ENCODE measurements around the gene ACTN3. TPM values are rescaled to one million over a fixed set of nuclear protein-coding genes. Genes with fewer than 3 reads are reported as not detected.

Gene ACTN3
- total RNA-seq, 1 donor from 2014 or later, result 0.05 TPM

- Mint-ChIP-seq H3K27me3 (ENCODE audit: insufficient read depth) (peaks cover 14% of the 10 kb centered on the region), H3K4me3 (no peak overlapping the region), H3K4me1 (ENCODE audit: low read depth) (no peaks in the 10 kb centered on the region), H3K9me3 (no peaks in the 10 kb centered on the region), H3K36me3 (ENCODE audit: low read depth) (no peaks in the 10 kb centered on the region), H3K27ac (no peak overlapping the region)
- no peak for DNase-seq (ENCODE audit: low spot score)
- intact Hi-C loops (cut with micrococcal nuclease), result no loop called here
Measured at GRCh38 chr11:66562275-66562674, 15.6 kb downstream of the ACTN3 start.

DNA sequence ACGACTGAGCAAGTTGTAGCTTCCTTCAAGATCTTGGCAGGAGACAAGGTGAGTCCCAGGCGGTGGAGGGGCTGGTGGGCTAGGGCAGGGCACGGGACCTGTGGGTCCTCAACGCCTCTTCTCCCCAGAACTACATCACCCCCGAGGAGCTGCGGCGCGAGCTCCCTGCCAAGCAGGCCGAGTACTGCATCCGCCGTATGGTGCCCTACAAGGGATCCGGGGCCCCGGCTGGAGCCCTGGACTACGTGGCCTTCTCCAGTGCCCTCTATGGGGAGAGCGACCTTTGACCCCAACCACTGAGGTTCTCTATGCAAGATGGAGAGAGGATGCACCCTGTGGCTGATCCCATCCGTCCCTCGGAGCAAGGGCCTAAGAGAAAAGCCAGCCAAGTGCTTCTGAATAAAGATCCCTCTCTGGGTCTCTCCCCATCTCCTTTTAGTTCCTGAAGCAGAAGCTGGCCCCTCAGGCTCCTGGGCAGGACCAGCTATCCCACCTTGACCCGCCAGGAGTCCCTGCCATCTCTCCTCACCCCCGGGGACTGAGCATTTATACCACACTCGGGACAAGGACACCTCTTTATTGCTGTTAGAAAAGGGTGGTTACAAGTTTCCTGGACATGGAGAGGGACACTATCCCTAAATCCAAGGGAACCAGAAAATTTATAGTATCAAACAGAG is 16.3 kb downstream of the ACTN3 start:
- no peak for DNase-seq (ENCODE audit: low spot score)
- H3K27ac Mint-ChIP-seq, result no peak overlapping the region
- H3K36me3 Mint-ChIP-seq (ENCODE audit: low read depth), result no peaks in the 10 kb centered on the region
- H3K4me1 Mint-ChIP-seq (ENCODE audit: low read depth), result no peaks in the 10 kb centered on the region
- H3K9me3 Mint-ChIP-seq, result no peaks in the 10 kb centered on the region
- intact Hi-C loops (cut with micrococcal nuclease), result no loop called here
- no peak overlapping the region for H3K4me3 Mint-ChIP-seq
- H3K27me3 Mint-ChIP-seq (ENCODE audit: insufficient read depth), result peaks cover 18% of the 10 kb centered on the region

DNA sequence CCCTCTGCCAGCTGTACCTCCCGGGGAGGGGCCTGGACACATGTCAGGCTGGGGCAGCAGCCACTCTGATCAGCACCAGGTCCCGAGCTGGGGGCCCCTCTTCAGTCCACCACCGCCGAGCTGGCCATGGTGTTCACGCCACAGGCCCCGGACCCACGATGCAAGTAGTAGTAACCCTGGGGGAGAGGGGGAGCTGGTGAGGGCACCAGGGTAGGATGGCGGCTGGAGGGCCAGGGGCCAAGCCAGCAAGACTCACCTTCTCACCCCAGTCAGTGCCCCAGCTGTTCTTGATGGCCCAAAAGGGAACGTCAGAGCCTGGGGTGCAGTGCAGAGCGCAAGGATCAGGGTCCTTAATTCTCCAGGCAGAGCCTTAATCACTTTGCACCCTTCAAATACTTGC is 17.1 kb downstream of the ACTN3 start:
- no peak overlapping the region for H3K4me3 Mint-ChIP-seq
- no peak for DNase-seq (ENCODE audit: low spot score)
- no peaks in the 10 kb centered on the region for H3K4me1 Mint-ChIP-seq (ENCODE audit: low read depth)
- no peak overlapping the region for H3K27ac Mint-ChIP-seq
- H3K27me3 Mint-ChIP-seq (ENCODE audit: insufficient read depth), result peaks cover 19% of the 10 kb centered on the region
- intact Hi-C loops (cut with micrococcal nuclease), result no loop called here
- H3K36me3 Mint-ChIP-seq (ENCODE audit: low read depth), result no peaks in the 10 kb centered on the region
- H3K9me3 Mint-ChIP-seq, result no peaks in the 10 kb centered on the region

DNA sequence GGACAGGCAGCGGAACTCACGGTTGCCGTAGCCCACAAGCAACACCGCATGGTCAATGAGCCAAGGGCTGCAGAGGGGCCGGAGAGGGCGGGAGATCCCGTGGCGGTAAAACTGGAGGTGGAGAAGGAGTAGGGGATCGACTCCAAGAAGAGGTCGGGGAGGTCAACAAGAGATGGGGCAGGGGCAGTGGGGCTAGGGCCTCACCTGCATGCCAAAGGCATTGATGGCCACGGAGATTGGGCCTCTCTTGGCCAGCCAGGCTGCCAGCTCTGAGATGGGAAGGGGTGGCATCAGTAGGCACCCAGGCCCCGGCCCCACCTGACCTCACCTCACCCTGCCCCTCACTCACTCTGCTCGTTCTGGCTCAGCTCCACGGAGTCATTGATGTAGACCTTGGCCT is 17.8 kb downstream of the ACTN3 start:
- no peaks in the 10 kb centered on the region for H3K36me3 Mint-ChIP-seq (ENCODE audit: low read depth)
- no peak overlapping the region for H3K4me3 Mint-ChIP-seq
- DNase-seq (ENCODE audit: low spot score), result no peak
- no peaks in the 10 kb centered on the region for H3K9me3 Mint-ChIP-seq
- no peaks in the 10 kb centered on the region for H3K4me1 Mint-ChIP-seq (ENCODE audit: low read depth)
- intact Hi-C loops (cut with micrococcal nuclease), result no loop called here
- H3K27me3 Mint-ChIP-seq (ENCODE audit: insufficient read depth), result peaks cover 19% of the 10 kb centered on the region
- H3K27ac Mint-ChIP-seq, result no peak overlapping the region

- intact Hi-C loops (cut with micrococcal nuclease), result no loop called here
- Mint-ChIP-seq H3K36me3 (ENCODE audit: low read depth) (no peaks in the 10 kb centered on the region), H3K27ac (no peak overlapping the region), H3K4me1 (ENCODE audit: low read depth) (no peaks in the 10 kb centered on the region), H3K27me3 (ENCODE audit: insufficient read depth) (peaks cover 21% of the 10 kb centered on the region), H3K4me3 (no peak overlapping the region), H3K9me3 (no peaks in the 10 kb centered on the region)
- no peak for DNase-seq (ENCODE audit: low spot score)
Measured at GRCh38 chr11:66564984-66565383, 18.3 kb downstream of the ACTN3 start.

GRCh38 chr11:66566221-66566620 is 19.5 kb downstream of the ACTN3 start:
- H3K27me3 Mint-ChIP-seq (ENCODE audit: insufficient read depth), result peaks cover 29% of the 10 kb centered on the region
- no peaks in the 10 kb centered on the region for H3K36me3 Mint-ChIP-seq (ENCODE audit: low read depth)
- intact Hi-C loops (cut with micrococcal nuclease), result no loop called here
- no peak overlapping the region for H3K27ac Mint-ChIP-seq
- H3K4me3 Mint-ChIP-seq, result no peak overlapping the region
- no peaks in the 10 kb centered on the region for H3K9me3 Mint-ChIP-seq
- no peaks in the 10 kb centered on the region for H3K4me1 Mint-ChIP-seq (ENCODE audit: low read depth)
- no peak for DNase-seq (ENCODE audit: low spot score)

DNA sequence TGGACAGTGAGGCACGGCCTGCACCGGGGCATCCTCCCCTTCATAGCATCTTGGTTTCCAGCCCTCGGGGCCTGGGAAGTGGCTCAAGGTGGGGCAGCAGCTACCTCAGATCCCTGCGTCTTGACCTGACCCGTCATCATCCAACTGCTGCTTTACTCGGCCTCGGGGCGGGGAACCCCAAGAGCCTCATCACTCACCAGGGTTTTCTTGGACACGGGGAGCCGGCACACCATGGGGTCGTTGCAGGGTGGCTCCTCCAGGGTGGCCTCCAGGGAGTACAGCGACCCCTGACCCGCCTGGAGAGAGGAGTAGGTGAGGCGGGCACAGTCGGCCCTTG is 21.1 kb downstream of the ACTN3 start:
- DNase-seq (ENCODE audit: low spot score), result no peak
- intact Hi-C loops (cut with micrococcal nuclease), result loop anchor here (1.0 kb wide), 2 partner anchors 21 to 49 kb away; partner anchors contain the start of genes ACTN3, RBM14 and ZDHHC24
- H3K27ac Mint-ChIP-seq, result no peak overlapping the region
- H3K4me1 Mint-ChIP-seq (ENCODE audit: low read depth), result no peaks in the 10 kb centered on the region
- no peaks in the 10 kb centered on the region for H3K36me3 Mint-ChIP-seq (ENCODE audit: low read depth)
- peak overlapping the region; percentile 68 for H3K4me3 Mint-ChIP-seq
- peaks cover 29% of the 10 kb centered on the region for H3K27me3 Mint-ChIP-seq (ENCODE audit: insufficient read depth)
- no peaks in the 10 kb centered on the region for H3K9me3 Mint-ChIP-seq

GRCh38 chr11:66568124-66568916 is 21.6 kb downstream of the ACTN3 start, which contains the start of gene CTSF:
Gene CTSF, minus strand, starts transcription at chr11:66568606. Its CDS starts 120 bp downstream, at chr11:66568486.
- intact Hi-C loops (cut with micrococcal nuclease), result loop anchor here (1.0 kb wide), 2 partner anchors 22 to 48 kb away; partner anchors contain the start of genes ACTN3, RBM14 and ZDHHC24
- DNase-seq (ENCODE audit: low spot score), result peak; percentile 63
- Mint-ChIP-seq H3K4me3 (peak within 1 kb of the TSS; percentile 73), H3K9me3 (no peaks in the 10 kb centered on the region), H3K27ac (no peak within 1 kb of the TSS), H3K27me3 (ENCODE audit: insufficient read depth) (peaks cover 29% of the 10 kb centered on the region), H3K4me1 (ENCODE audit: low read depth) (no peaks in the 10 kb centered on the region), H3K36me3 (ENCODE audit: low read depth) (no peaks in the 10 kb centered on the region)

GRCh38 chr11:66569076-66569475 is 22.4 kb downstream of the ACTN3 start:
- H3K27ac Mint-ChIP-seq, result no peak overlapping the region

DNA sequence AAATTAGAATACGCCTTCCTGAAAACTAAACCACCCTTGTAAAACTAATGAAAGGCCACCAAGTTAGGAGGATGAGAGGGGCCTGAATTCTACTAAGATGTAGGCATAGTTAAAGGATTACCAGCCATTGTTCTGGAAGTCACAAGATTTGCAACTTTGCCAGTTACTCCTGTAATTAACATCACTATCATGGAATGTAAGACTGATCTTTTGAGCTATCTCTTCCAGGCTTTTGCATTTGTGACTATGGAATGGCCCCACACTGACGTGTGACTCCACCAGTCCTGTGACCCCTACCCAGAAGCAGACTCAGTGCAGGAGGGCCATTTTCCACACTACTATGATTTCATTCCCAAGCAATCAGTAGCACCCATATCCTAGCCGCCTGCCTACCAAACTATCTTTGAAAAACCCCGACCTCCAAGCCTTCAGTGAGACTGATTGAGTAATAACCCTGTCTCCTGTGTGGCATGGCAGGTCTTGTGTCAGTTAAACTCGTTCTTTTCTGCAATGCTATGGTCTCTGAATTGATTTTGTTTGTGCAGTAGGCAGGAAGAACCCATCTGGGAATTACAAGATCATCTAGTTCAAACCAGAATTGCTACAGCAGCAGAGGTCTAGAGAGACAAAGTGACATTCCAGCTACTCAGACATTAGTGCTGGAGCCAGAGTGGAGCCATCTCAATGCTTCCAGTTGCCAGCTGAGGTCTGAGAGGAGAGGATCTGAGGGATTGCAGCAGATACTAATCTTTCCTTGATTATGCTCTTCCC is 23.6 kb downstream of the ACTN3 start:
- intact Hi-C loops (cut with micrococcal nuclease), result no loop called here

More at GRCh38 chr11:66569076-66569475, 22.4 kb downstream of the ACTN3 start:
- Mint-ChIP-seq H3K36me3 (ENCODE audit: low read depth) (no peaks in the 10 kb centered on the region), H3K4me3 (no peak overlapping the region), H3K27me3 (ENCODE audit: insufficient read depth) (peaks cover 29% of the 10 kb centered on the region), H3K4me1 (ENCODE audit: low read depth) (no peaks in the 10 kb centered on the region), H3K9me3 (no peaks in the 10 kb centered on the region)
- DNase-seq (ENCODE audit: low spot score), result no peak
- intact Hi-C loops (cut with micrococcal nuclease), result no loop called here

DNA sequence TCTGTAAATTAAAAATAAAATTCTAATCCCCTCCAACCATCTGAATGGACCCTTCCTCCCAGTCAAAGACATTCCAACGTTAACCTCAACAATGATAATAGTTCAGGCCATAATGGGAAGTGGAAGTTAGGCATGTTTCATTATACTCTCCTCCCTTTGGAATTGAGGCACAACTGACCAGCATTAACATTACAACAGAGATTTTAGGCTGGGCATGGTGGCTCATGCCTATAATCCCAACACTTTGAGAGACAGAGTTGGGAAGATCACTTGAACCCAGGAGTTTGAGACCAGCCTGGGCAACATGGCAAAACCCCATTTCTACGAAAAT is 24.1 kb downstream of the ACTN3 start:
- no peaks in the 10 kb centered on the region for H3K9me3 Mint-ChIP-seq
- DNase-seq (ENCODE audit: low spot score), result no peak
- intact Hi-C loops (cut with micrococcal nuclease), result no loop called here
- H3K27me3 Mint-ChIP-seq (ENCODE audit: insufficient read depth), result peaks cover 30% of the 10 kb centered on the region
- H3K4me3 Mint-ChIP-seq, result no peak overlapping the region
- H3K36me3 Mint-ChIP-seq (ENCODE audit: low read depth), result no peaks in the 10 kb centered on the region
- H3K27ac Mint-ChIP-seq, result no peak overlapping the region
- no peaks in the 10 kb centered on the region for H3K4me1 Mint-ChIP-seq (ENCODE audit: low read depth)

More for the DNA sequence above, 23.6 kb downstream of the ACTN3 start:
- no peak overlapping the region for H3K27ac Mint-ChIP-seq
- H3K27me3 Mint-ChIP-seq (ENCODE audit: insufficient read depth), result peaks cover 32% of the 10 kb centered on the region
- H3K4me1 Mint-ChIP-seq (ENCODE audit: low read depth), result no peaks in the 10 kb centered on the region
- no peaks in the 10 kb centered on the region for H3K9me3 Mint-ChIP-seq
- no peaks in the 10 kb centered on the region for H3K36me3 Mint-ChIP-seq (ENCODE audit: low read depth)
- no peak overlapping the region for H3K4me3 Mint-ChIP-seq
- no peak for DNase-seq (ENCODE audit: low spot score)

DNA sequence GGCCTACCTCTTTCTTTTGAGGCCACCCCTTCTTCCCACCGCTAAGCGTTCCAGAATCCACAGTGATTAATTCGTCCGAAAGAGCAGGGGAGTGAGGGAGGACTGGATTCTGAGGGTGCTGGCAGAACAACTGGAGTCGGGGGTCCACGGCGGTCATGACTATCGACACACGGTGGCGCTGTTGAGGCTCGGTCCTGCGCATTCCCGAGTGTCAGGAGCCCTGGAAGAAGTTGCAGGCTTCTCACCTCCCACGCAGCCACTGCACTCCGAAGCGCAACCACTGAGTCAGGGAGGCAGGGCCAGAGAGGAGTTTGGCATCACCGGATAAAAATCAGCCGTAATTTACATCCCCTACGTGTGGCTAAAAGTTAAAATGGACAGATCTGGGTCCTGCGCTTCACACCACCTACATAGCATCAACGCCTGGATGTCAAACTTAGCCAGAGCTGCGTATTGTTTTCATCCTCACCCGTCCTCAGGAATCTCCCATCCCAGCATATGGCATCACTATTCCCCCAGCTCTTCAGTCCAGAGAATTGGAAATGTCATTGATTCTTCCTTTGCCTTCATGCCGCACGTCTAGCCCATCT is 32.4 kb downstream of the ACTN3 start:
- intact Hi-C loops (cut with micrococcal nuclease), result loop anchor here (1.0 kb wide), 4 partner anchors 37 to 255 kb away; partner anchors contain the start of gene RBM14
- DNase-seq (ENCODE audit: low spot score), result peak; percentile 53
- peaks cover 14% of the 10 kb centered on the region for H3K4me1 Mint-ChIP-seq (ENCODE audit: low read depth)
- peaks cover 9% of the 10 kb centered on the region for H3K9me3 Mint-ChIP-seq
- peaks cover 15% of the 10 kb centered on the region for H3K27me3 Mint-ChIP-seq (ENCODE audit: insufficient read depth)
- peak overlapping the region; percentile 9 for H3K27ac Mint-ChIP-seq
- H3K36me3 Mint-ChIP-seq (ENCODE audit: low read depth), result peaks cover 3% of the 10 kb centered on the region
- H3K4me3 Mint-ChIP-seq, result no peak overlapping the region

All from activated T-helper 1 cell treated with anti-CD3 and anti-CD28 coated beads, Interleukin-12 subunit alpha, Interleukin-12 subunit beta, Interleukin-2, Interleukin-4 antibody, amounts not matched to agents 30 ng/mL and 10 ng/mL and 1 ng/mL, durations not matched to agents 14 hours and 24 hours and 36 hours (primary cell).